Hepatocyte (in vitro differentiated cells): ENCODE measurements around the gene ARHGAP6. TPM values are rescaled to one million over a fixed set of nuclear protein-coding genes. Genes with fewer than 3 reads are reported as not detected.

Experiments
- DNase-seq: peaks from one replicate; pipeline ENCODE4 v3.0.0-alpha.2; 2016; ENCODE audit warnings: low spot score
- H2AFZ ChIP-seq: fragments of 200-600 bp; sonication (generic); 2 replicates; pipeline ENCODE4 v1.6.0; 2016; ENCODE audit warnings: antibody characterized with exemption, mild to moderate bottlenecking
- H3K27ac ChIP-seq: fragments of 200-600 bp; sonication (generic); 2 replicates; pipeline ENCODE4 v1.5.1; 2016; ENCODE audit warnings: mild to moderate bottlenecking
- H3K27me3 ChIP-seq: fragments of 200-600 bp; sonication (generic); 2 replicates; pipeline ENCODE4 v1.6.1; 2016
- H3K36me3 ChIP-seq: fragments of 200-600 bp; sonication (generic); replicated peaks from 2 replicates; pipeline ENCODE4 v1.5.1; 2016; ENCODE audit warnings: low read depth; ENCODE audit not compliant: insufficient read depth
- H3K4me1 ChIP-seq: fragments of 200-600 bp; sonication (generic); 2 replicates; pipeline ENCODE4 v1.5.1; 2016; ENCODE audit warnings: mild to moderate bottlenecking, moderate library complexity; ENCODE audit not compliant: insufficient read depth
- H3K4me2 ChIP-seq: fragments of 200-600 bp; sonication (generic); 2 replicates; pipeline ENCODE4 v1.6.0; 2016
- H3K4me3 ChIP-seq: fragments of 200-600 bp; sonication (generic); 2 replicates; pipeline ENCODE4 v1.5.1; 2016; ENCODE audit warnings: mild to moderate bottlenecking
- H3K79me2 ChIP-seq: fragments of 200-600 bp; sonication (generic); 2 replicates; pipeline ENCODE4 v1.6.0; 2017; ENCODE audit warnings: mild to moderate bottlenecking
- H3K9me2 ChIP-seq: fragments of 200-600 bp; sonication (generic); replicated peaks from 2 replicates; pipeline ENCODE4 v1.6.0; 2017; ENCODE audit warnings: mild to moderate bottlenecking; ENCODE audit not compliant: insufficient read depth
- H3K9me3 ChIP-seq: fragments of 200-600 bp; sonication (generic); 2 replicates; pipeline ENCODE4 v1.5.1; 2016; ENCODE audit warnings: low read depth, mild to moderate bottlenecking
- H4K20me1 ChIP-seq: fragments of 200-600 bp; sonication (generic); 2 replicates; pipeline ENCODE4 v1.6.0; 2016; ENCODE audit warnings: mild to moderate bottlenecking; ENCODE audit not compliant: insufficient read depth, poor library complexity, severe bottlenecking
- CTCF ChIP-seq: fragments of 200-600 bp; sonication (generic); IDR thresholded peaks from 2 replicates; pipeline ENCODE4 v1.5.1; 2016; ENCODE audit warnings: antibody characterized with exemption, mild to moderate bottlenecking; ENCODE audit not compliant: poor library complexity
- EZH2 ChIP-seq: fragments of 200-600 bp; sonication (generic); IDR thresholded peaks from 2 replicates; pipeline ENCODE4 v1.6.1; 2016; ENCODE audit warnings: antibody characterized with exemption, mild to moderate bottlenecking, borderline replicate concordance
- EZH2phosphoT487 ChIP-seq: fragments of 200-600 bp; sonication (generic); IDR thresholded peaks from one replicate; pipeline ENCODE4 v1.6.1; 2018; ENCODE audit warnings: antibody characterized with exemption, mild to moderate bottlenecking, low read depth, moderate library complexity; ENCODE audit not compliant: unreplicated experiment, severe bottlenecking
- WGBS: methylation state at CpG from one replicate; pipeline ENCODE4 v1.1.6; 2016; ENCODE audit warnings: low lambda C conversion rate; ENCODE audit errors: missing lambda C conversion rate; 5-methylcytosine and 5-hydroxymethylcytosine counted together
- polyA plus RNA-seq: library from polyadenylated mRNA; unstranded; fragments of >200 nt; fragmentation: Nextera tagmentation; extraction: Ambion mirVana; gene quantifications from 2 replicates; pipeline ENCODE4 v1.2.1, GENCODE V29; 2016
- total RNA-seq: library from RNA; depleted of rRNA; stranded (reverse); fragments of >200 nt; gene quantifications from 2 replicates; pipeline ENCODE4 v1.2.3, GENCODE V29; 2014

The ARHGAP6 gene
- total and polyA plus RNA-seq, 2 experiments from 2014 or later, result 4.9 to 6.9 TPM

GRCh38 chrX:11412715-11413623, 252.8 kb downstream of the ARHGAP6 start:
- Histone ChIP-seq H3K4me3 (no peak overlapping the region), H3K9me3 (no peaks in the 10 kb centered on the region), H3K9me2 (no peaks in the 10 kb centered on the region), H3K79me2 (no peaks in the 10 kb centered on the region), H3K4me2 (no peak overlapping the region), H3K4me1 (peaks cover 3% of the 10 kb centered on the region), H3K36me3 (no peaks in the 10 kb centered on the region), H3K27ac (no peak overlapping the region), H4K20me1 (no peaks in the 10 kb centered on the region), H2AFZ (no peak overlapping the region), H3K27me3 (no peaks in the 10 kb centered on the region)
- no peak for DNase-seq
- 83% methylated on average over 10 of the region's 10 CpGs for WGBS
- TF ChIP-seq EZH2phosphoT487 (no peak), EZH2 (no peak), CTCF (no peak)

GRCh38 chrX:11409957-11410356, 255.8 kb downstream of the ARHGAP6 start:
- Histone ChIP-seq H3K27ac (no peak overlapping the region), H3K9me3 (no peaks in the 10 kb centered on the region), H3K79me2 (no peaks in the 10 kb centered on the region), H3K4me3 (no peak overlapping the region), H3K9me2 (no peaks in the 10 kb centered on the region), H3K4me1 (peaks cover 6% of the 10 kb centered on the region), H3K4me2 (no peak overlapping the region), H2AFZ (no peak overlapping the region), H4K20me1 (no peaks in the 10 kb centered on the region), H3K36me3 (no peaks in the 10 kb centered on the region), H3K27me3 (no peaks in the 10 kb centered on the region)
- TF ChIP-seq CTCF, result no peak
- WGBS, result 76% methylated on average over 3 of the region's 3 CpGs
- no peak for DNase-seq

GRCh38 chrX:11408783-11409182, 256.9 kb downstream of the ARHGAP6 start:
- no peaks in the 10 kb centered on the region for H3K9me2 ChIP-seq
- no peak overlapping the region for H3K27ac ChIP-seq
- no peak overlapping the region for H3K4me3 ChIP-seq
- no peak for TF ChIP-seq EZH2
- TF ChIP-seq CTCF, result no peak
- no peak for TF ChIP-seq EZH2phosphoT487
- no peaks in the 10 kb centered on the region for H3K9me3 ChIP-seq
- H4K20me1 ChIP-seq, result no peaks in the 10 kb centered on the region
- no peak for DNase-seq
- H3K4me1 ChIP-seq, result peaks cover 6% of the 10 kb centered on the region
- H2AFZ ChIP-seq, result no peak overlapping the region
- no peaks in the 10 kb centered on the region for H3K36me3 ChIP-seq
- no peaks in the 10 kb centered on the region for H3K27me3 ChIP-seq
- WGBS, result 83% methylated on average over 3 of the region's 3 CpGs
- H3K79me2 ChIP-seq, result no peaks in the 10 kb centered on the region
- no peak overlapping the region for H3K4me2 ChIP-seq
